ENCODE data around the gene ATP10A. TPM values are rescaled to one million over a fixed set of nuclear protein-coding genes. Genes with fewer than 3 reads are reported as not detected.

Gene ATP10A
- total and polyA plus RNA-seq, 8 donors = 1.5 to 15.2 (median 3.2) TPM

- no peak for DNase-seq
- Histone ChIP-seq H3K36me3 (peaks cover 16 to 33% (median 25%) of the 10 kb centered on the region in 4 donors), H3K27ac (peak overlapping the region in 2 of 5 donors; percentile 41 to 86), H3K9me3 (peaks cover 0 to 13% (median 0%) of the 10 kb centered on the region in 4 donors), H3K4me1 (peaks cover 0 to 43% (median 9%) of the 10 kb centered on the region in 4 donors), H3K4me3 (no peak overlapping the region), H3K27me3 (no peaks in the 10 kb centered on the region)
- intact Hi-C loops (cut with DNase I; ENCODE audit: low total_unique reads) = no loop called here
- no peak for TF ChIP-seq POLR2A (IDR thresholded peaks at IDR 0.05)
- TF ChIP-seq CTCF (IDR thresholded peaks at IDR 0.05) = no peak
- TF ChIP-seq POLR2AphosphoS5 (IDR thresholded peaks at IDR 0.05) = no peak
- TF ChIP-seq EP300 (IDR thresholded peaks at IDR 0.05) = no peak
- 82 to 91% (median 89%) methylated on average over 7 to 8 of the region's 8 CpGs for WGBS, 5 donors
Measured at GRCh38 chr15:25676070-25676469, 187.1 kb downstream of the ATP10A start.

GRCh38 chr15:25675396-25675795 lies 187.7 kb downstream of the ATP10A start:
- intact Hi-C loops (cut with DNase I; ENCODE audit: low total_unique reads) = no loop called here

GRCh38 chr15:25674913-25675312 lies 188.2 kb downstream of the ATP10A start:
- Histone ChIP-seq H3K9me3 (peaks cover 0 to 5% (median 0%) of the 10 kb centered on the region in 4 donors), H3K4me1 (peaks cover 0 to 55% (median 20%) of the 10 kb centered on the region in 4 donors), H3K27ac (peak overlapping the region in 3 of 5 donors; percentile 53 to 86 (median 68)), H3K36me3 (peaks cover 8 to 23% (median 15%) of the 10 kb centered on the region in 4 donors), H3K4me3 (no peak overlapping the region), H3K27me3 (peaks cover 0 to 5% (median 5%) of the 10 kb centered on the region in 3 donors)
- TF ChIP-seq CTCF (IDR thresholded peaks at IDR 0.05) (no peak), POLR2A (IDR thresholded peaks at IDR 0.05) (no peak), EP300 (IDR thresholded peaks at IDR 0.05) (peak; percentile 89), POLR2AphosphoS5 (IDR thresholded peaks at IDR 0.05) (peak; percentile 22 to 92 (median 50))
- intact Hi-C loops (cut with DNase I; ENCODE audit: low total_unique reads) = no loop called here
- 68 to 82% (median 78%) methylated on average over 12 of the region's 12 CpGs for WGBS, 5 donors
- no peak for DNase-seq

More at GRCh38 chr15:25675396-25675795, 187.7 kb downstream of the ATP10A start:
- Histone ChIP-seq H3K9me3 (peaks cover 0 to 10% (median 0%) of the 10 kb centered on the region in 4 donors), H3K36me3 (peaks cover 12 to 28% (median 19%) of the 10 kb centered on the region in 4 donors), H3K27ac (peak overlapping the region in 3 of 5 donors; percentile 41 to 86 (median 53)), H3K27me3 (peaks cover 0 to under 1% (median under 1%) of the 10 kb centered on the region in 3 donors), H3K4me1 (peaks cover 0 to 50% (median 16%) of the 10 kb centered on the region in 4 donors), H3K4me3 (no peak overlapping the region)
- no peak for DNase-seq
- no peak for TF ChIP-seq CTCF (IDR thresholded peaks at IDR 0.05)
- no peak for TF ChIP-seq POLR2AphosphoS5 (IDR thresholded peaks at IDR 0.05)
- no peak for TF ChIP-seq POLR2A (IDR thresholded peaks at IDR 0.05)
- no peak for TF ChIP-seq EP300 (IDR thresholded peaks at IDR 0.05)
- 70 to 78% (median 72%) methylated on average over 8 of the region's 8 CpGs for WGBS, 5 donors

- H3K4me3 ChIP-seq = no peak overlapping the region
Measured at GRCh38 chr15:25673972-25674371, 189.2 kb downstream of the ATP10A start.

More at GRCh38 chr15:25673972-25674371, 189.2 kb downstream of the ATP10A start:
- 85 to 95% (median 90%) methylated on average over 8 of the region's 8 CpGs for WGBS, 5 donors
- Histone ChIP-seq H3K27ac (peak overlapping the region in 2 of 5 donors; percentile 68 to 86), H3K4me1 (peaks cover 0 to 62% (median 25%) of the 10 kb centered on the region in 4 donors), H3K36me3 (peaks cover 0 to 15% (median 7%) of the 10 kb centered on the region in 4 donors), H3K9me3 (peaks cover 0 to 4% (median 0%) of the 10 kb centered on the region in 4 donors), H3K27me3 (peaks cover 0 to 9% (median 9%) of the 10 kb centered on the region in 3 donors)
- no peak for DNase-seq
- intact Hi-C loops (cut with DNase I; ENCODE audit: low total_unique reads) = no loop called here
- TF ChIP-seq POLR2A (IDR thresholded peaks at IDR 0.05) = no peak
- TF ChIP-seq CTCF (IDR thresholded peaks at IDR 0.05) = no peak
- TF ChIP-seq EP300 (IDR thresholded peaks at IDR 0.05) = no peak
- no peak for TF ChIP-seq POLR2AphosphoS5 (IDR thresholded peaks at IDR 0.05)

All from stomach (tissue), 9 donors.